GM23338 (cell line): ENCODE results near the gene CNTNAP1. TPM values are rescaled to one million over a fixed set of nuclear protein-coding genes. Genes with fewer than 3 reads are reported as not detected.

Experiments
- ATAC-seq: fragments of 200-7000 bp; cut with Tn5 transposase; 3 replicates; pipeline ENCODE4 v1.9.1; 2020
- DNase-seq: peaks from one replicate; pipeline ENCODE4 v3.0.0-alpha.2; 2015; ENCODE audit warnings: low spot score
- H2AFZ ChIP-seq: fragments of 200-600 bp; sonication (generic); 2 replicates; pipeline ENCODE4 v1.8.0; 2016; ENCODE audit warnings: antibody characterized with exemption, mild to moderate bottlenecking, moderate library complexity
- H3F3A ChIP-seq: fragments of 200-600 bp; sonication (generic); replicated peaks from 2 replicates; pipeline ENCODE4 v1.8.0; 2017; ENCODE audit warnings: antibody characterized with exemption, mixed run types, low read depth
- H3K27ac ChIP-seq: fragments of 200-600 bp; sonication (generic); 2 replicates; pipeline ENCODE4 v1.6.1; 2016; ENCODE audit warnings: low read depth
- H3K27me3 ChIP-seq: fragments of 200-600 bp; sonication (generic); 2 replicates; pipeline ENCODE4 v1.8.0; 2016; ENCODE audit warnings: mild to moderate bottlenecking, mixed run types, moderate library complexity; ENCODE audit not compliant: insufficient read depth
- H3K36me3 ChIP-seq: fragments of 200-600 bp; sonication (generic); 2 replicates; pipeline ENCODE4 v1.8.0; 2016; ENCODE audit warnings: mild to moderate bottlenecking; ENCODE audit not compliant: insufficient read depth
- H3K4me1 ChIP-seq: fragments of 200-600 bp; sonication (generic); 2 replicates; pipeline ENCODE4 v1.8.0; 2016; ENCODE audit warnings: mild to moderate bottlenecking, moderate library complexity; ENCODE audit not compliant: insufficient read depth
- H3K4me2 ChIP-seq: fragments of 200-600 bp; sonication (generic); 2 replicates; pipeline ENCODE4 v1.7.1; 2017; ENCODE audit warnings: mixed run types
- H3K4me3 ChIP-seq: fragments of 200-600 bp; sonication (generic); 2 replicates; pipeline ENCODE4 v1.6.1; 2016; ENCODE audit warnings: mixed run types
- H3K79me2 ChIP-seq: fragments of 200-600 bp; sonication (generic); replicated peaks from 2 replicates; pipeline ENCODE4 v1.8.0; 2017; ENCODE audit warnings: mild to moderate bottlenecking; ENCODE audit not compliant: insufficient read depth
- H3K9me2 ChIP-seq: fragments of 200-600 bp; sonication (generic); 2 replicates; pipeline ENCODE4 v1.8.0; 2017; ENCODE audit not compliant: insufficient read depth
- H4K20me1 ChIP-seq: fragments of 200-600 bp; sonication (generic); replicated peaks from 2 replicates; pipeline ENCODE4 v1.8.0; 2017; ENCODE audit warnings: mild to moderate bottlenecking; ENCODE audit not compliant: insufficient read depth
- H3K27ac Mint-ChIP-seq: 2 replicates; pipeline ENCODE4 v1.8.0; 2020; ENCODE audit warnings: inconsistent platforms, mild to moderate bottlenecking, moderate library complexity, mixed read lengths
- H3K27me3 Mint-ChIP-seq: 3 replicates; pipeline ENCODE4 v1.8.0; 2022; ENCODE audit warnings: low read depth, mild to moderate bottlenecking, moderate library complexity, mixed read lengths, inconsistent platforms; ENCODE audit not compliant: insufficient read depth, poor library complexity
- H3K36me3 Mint-ChIP-seq: 3 replicates; pipeline ENCODE4 v1.8.0; 2021; ENCODE audit warnings: low read depth, mild to moderate bottlenecking, inconsistent platforms, moderate library complexity, mixed read lengths
- H3K4me1 Mint-ChIP-seq: 3 replicates; pipeline ENCODE4 v1.8.0; 2020; ENCODE audit warnings: mild to moderate bottlenecking, inconsistent platforms, mixed read lengths
- H3K4me3 Mint-ChIP-seq: 3 replicates; pipeline ENCODE4 v1.8.0; 2021; ENCODE audit warnings: moderate library complexity, mild to moderate bottlenecking, inconsistent platforms, mixed read lengths
- H3K9me3 Mint-ChIP-seq: 3 replicates; pipeline ENCODE4 v1.8.0; 2020; ENCODE audit warnings: moderate library complexity, mild to moderate bottlenecking, inconsistent platforms, mixed read lengths
- CREB1 ChIP-seq: fragments of 250-450 bp; sonication (Bioruptor Pico); IDR thresholded peaks from 2 replicates; pipeline ENCODE4 v1.5.0; 2020; ENCODE audit warnings: low read depth, mild to moderate bottlenecking, moderate library complexity
- CTCF ChIP-seq, 2 experiments: fragments of 200-600 bp in 1 of 2; sonication (generic) in 1 of 2; conservative IDR thresholded peaks; 2 replicates each; pipeline versions ENCODE4 v1.5.1 to v1.6.1; 2016 to 2017; ENCODE audit warnings: antibody characterized with exemption in 2 of 2, low read depth in 2 of 2, mild to moderate bottlenecking in 2 of 2, moderate library complexity in 1 of 2
- ETS1 ChIP-seq: IDR thresholded peaks from 2 replicates; pipeline ENCODE4 v1.6.1; 2016; ENCODE audit warnings: antibody characterized with exemption
- EZH2 ChIP-seq: fragments of 200-600 bp; sonication (generic); IDR thresholded peaks from one replicate; pipeline ENCODE4 v1.8.0; 2017; ENCODE audit warnings: antibody characterized with exemption, mild to moderate bottlenecking, low read depth; ENCODE audit not compliant: unreplicated experiment
- EZH2phosphoT487 ChIP-seq: fragments of 200-600 bp; sonication (generic); IDR thresholded peaks from one replicate; pipeline ENCODE4 v1.8.1; 2018; ENCODE audit warnings: antibody characterized with exemption; ENCODE audit not compliant: unreplicated experiment
- JUNB ChIP-seq: IDR thresholded peaks from one replicate; pipeline ENCODE4 v1.6.1; 2016; ENCODE audit warnings: antibody characterized with exemption; ENCODE audit not compliant: unreplicated experiment
- NANOG ChIP-seq: IDR thresholded peaks from 2 replicates; pipeline ENCODE4 v1.6.1; 2016; ENCODE audit warnings: antibody characterized with exemption, borderline replicate concordance
- POLR2AphosphoS5 ChIP-seq: IDR thresholded peaks from 2 replicates; pipeline ENCODE4 v1.6.1; 2016; ENCODE audit warnings: antibody characterized with exemption, low read depth
- STAT1 ChIP-seq: IDR thresholded peaks from one replicate; pipeline ENCODE4 v1.6.1; 2016; ENCODE audit warnings: antibody characterized with exemption; ENCODE audit not compliant: unreplicated experiment
- ZNF114 ChIP-seq: fragments of 250-450 bp; sonication (Bioruptor Pico); IDR thresholded peaks from 2 replicates; pipeline ENCODE4 v1.5.0; 2020; ENCODE audit warnings: mild to moderate bottlenecking, moderate library complexity
- ZNF331 ChIP-seq: fragments of 250-450 bp; sonication (Bioruptor Pico); IDR thresholded peaks from 2 replicates; pipeline ENCODE4 v1.5.0; 2020; ENCODE audit warnings: low read depth, mild to moderate bottlenecking, moderate library complexity
- ZNF462 ChIP-seq: fragments of 250-450 bp; sonication (Bioruptor Pico); IDR thresholded peaks from 2 replicates; pipeline ENCODE4 v1.5.0; 2020; ENCODE audit warnings: mild to moderate bottlenecking, moderate library complexity
- polyA plus RNA-seq: library from polyadenylated mRNA; unstranded; fragments of >200 nt; fragmentation: Nextera tagmentation; extraction: Ambion mirVana; gene quantifications from 2 replicates; pipeline ENCODE4 v1.2.1, GENCODE V29; 2016
- total RNA-seq: library from RNA; depleted of rRNA; stranded (reverse); fragments of >200 nt; shearing (Covaris generic); gene quantifications from 2 replicates; pipeline ENCODE4 v1.2.3, GENCODE V29; 2014
- TF ChIP-seq, protein P1 (sequence below): IDR thresholded peaks from one replicate; pipeline ENCODE4 v1.6.1; 2018; ENCODE audit warnings: antibody characterized with exemption; ENCODE audit not compliant: unreplicated experiment

The CNTNAP1 gene
- total and polyA plus RNA-seq, 2 experiments from 2014 or later, result 1.3 to 5.0 TPM

GRCh38 chr17:42708588-42708987, 26.3 kb downstream of the CNTNAP1 start:
- H3K79me2 ChIP-seq, result no peaks in the 10 kb centered on the region
- DNase-seq, result no peak
- H3K4me1 ChIP-seq, result no peaks in the 10 kb centered on the region
- H3K27me3 ChIP-seq, result no peaks in the 10 kb centered on the region
- no peak overlapping the region for H2AFZ ChIP-seq
- Mint-ChIP-seq H3K27ac (no peak overlapping the region), H3K36me3 (peaks cover 49% of the 10 kb centered on the region), H3K4me1 (no peaks in the 10 kb centered on the region), H3K9me3 (no peaks in the 10 kb centered on the region), H3K4me3 (no peak overlapping the region), H3K27me3 (no peaks in the 10 kb centered on the region)
- no peaks in the 10 kb centered on the region; the same call in 1 of the 2 replicates for H3K36me3 ChIP-seq
- H3F3A ChIP-seq, result no peaks in the 10 kb centered on the region
- H3K27ac ChIP-seq, result no peak overlapping the region
- TF ChIP-seq, protein P1, sequence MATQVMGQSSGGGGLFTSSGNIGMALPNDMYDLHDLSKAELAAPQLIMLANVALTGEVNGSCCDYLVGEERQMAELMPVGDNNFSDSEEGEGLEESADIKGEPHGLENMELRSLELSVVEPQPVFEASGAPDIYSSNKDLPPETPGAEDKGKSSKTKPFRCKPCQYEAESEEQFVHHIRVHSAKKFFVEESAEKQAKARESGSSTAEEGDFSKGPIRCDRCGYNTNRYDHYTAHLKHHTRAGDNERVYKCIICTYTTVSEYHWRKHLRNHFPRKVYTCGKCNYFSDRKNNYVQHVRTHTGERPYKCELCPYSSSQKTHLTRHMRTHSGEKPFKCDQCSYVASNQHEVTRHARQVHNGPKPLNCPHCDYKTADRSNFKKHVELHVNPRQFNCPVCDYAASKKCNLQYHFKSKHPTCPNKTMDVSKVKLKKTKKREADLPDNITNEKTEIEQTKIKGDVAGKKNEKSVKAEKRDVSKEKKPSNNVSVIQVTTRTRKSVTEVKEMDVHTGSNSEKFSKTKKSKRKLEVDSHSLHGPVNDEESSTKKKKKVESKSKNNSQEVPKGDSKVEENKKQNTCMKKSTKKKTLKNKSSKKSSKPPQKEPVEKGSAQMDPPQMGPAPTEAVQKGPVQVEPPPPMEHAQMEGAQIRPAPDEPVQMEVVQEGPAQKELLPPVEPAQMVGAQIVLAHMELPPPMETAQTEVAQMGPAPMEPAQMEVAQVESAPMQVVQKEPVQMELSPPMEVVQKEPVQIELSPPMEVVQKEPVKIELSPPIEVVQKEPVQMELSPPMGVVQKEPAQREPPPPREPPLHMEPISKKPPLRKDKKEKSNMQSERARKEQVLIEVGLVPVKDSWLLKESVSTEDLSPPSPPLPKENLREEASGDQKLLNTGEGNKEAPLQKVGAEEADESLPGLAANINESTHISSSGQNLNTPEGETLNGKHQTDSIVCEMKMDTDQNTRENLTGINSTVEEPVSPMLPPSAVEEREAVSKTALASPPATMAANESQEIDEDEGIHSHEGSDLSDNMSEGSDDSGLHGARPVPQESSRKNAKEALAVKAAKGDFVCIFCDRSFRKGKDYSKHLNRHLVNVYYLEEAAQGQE, result no peak
- TF ChIP-seq NANOG (no peak), ETS1 (no peak), ZNF114 (no peak), ZNF331 (CRISPR knock-in tag) (no peak), EZH2phosphoT487 (no peak), STAT1 (no peak), ZNF462 (CRISPR knock-in tag) (no peak), JUNB (no peak), CREB1 (CRISPR knock-in tag) (no peak), CTCF (conservative IDR thresholded peaks at IDR 0.05; ENCODE audit: low read depth in 2 of 2) (no peak), POLR2AphosphoS5 (no peak), EZH2 (no peak)
- H3K4me3 ChIP-seq, result no peak overlapping the region
- ATAC-seq, result no peak
- no peak overlapping the region for H3K4me2 ChIP-seq
- no peaks in the 10 kb centered on the region for H3K9me2 ChIP-seq
- H4K20me1 ChIP-seq, result peaks cover 2% of the 10 kb centered on the region; the same call in 1 of the 2 replicates
